ENCODE measurements around the gene CTPS1.

GRCh38 chr1:40951943-40952743 is 27.4 kb upstream of the CTPS1 start:
- TF ChIP-seq, protein P1, sequence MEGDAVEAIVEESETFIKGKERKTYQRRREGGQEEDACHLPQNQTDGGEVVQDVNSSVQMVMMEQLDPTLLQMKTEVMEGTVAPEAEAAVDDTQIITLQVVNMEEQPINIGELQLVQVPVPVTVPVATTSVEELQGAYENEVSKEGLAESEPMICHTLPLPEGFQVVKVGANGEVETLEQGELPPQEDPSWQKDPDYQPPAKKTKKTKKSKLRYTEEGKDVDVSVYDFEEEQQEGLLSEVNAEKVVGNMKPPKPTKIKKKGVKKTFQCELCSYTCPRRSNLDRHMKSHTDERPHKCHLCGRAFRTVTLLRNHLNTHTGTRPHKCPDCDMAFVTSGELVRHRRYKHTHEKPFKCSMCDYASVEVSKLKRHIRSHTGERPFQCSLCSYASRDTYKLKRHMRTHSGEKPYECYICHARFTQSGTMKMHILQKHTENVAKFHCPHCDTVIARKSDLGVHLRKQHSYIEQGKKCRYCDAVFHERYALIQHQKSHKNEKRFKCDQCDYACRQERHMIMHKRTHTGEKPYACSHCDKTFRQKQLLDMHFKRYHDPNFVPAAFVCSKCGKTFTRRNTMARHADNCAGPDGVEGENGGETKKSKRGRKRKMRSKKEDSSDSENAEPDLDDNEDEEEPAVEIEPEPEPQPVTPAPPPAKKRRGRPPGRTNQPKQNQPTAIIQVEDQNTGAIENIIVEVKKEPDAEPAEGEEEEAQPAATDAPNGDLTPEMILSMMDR (IDR thresholded peaks at IDR 0.05): peak; percentile 87 to 95 (median 90)
- TF ChIP-seq POLR2A (IDR thresholded peaks at IDR 0.05) (no peak), POLR2AphosphoS5 (IDR thresholded peaks at IDR 0.05) (no peak), EP300 (IDR thresholded peaks at IDR 0.05) (no peak)

All from gastroesophageal sphincter (tissue), 3 donors.